ENCODE results near the gene PIF1. TPM values are rescaled to one million over a fixed set of nuclear protein-coding genes. Genes with fewer than 3 reads are reported as not detected.

PIF1 gene
- polyA plus RNA-seq, 3 donors, result 0.13 to 0.43 TPM; not detected in 1

GRCh38 chr15:64779630-64780029 lies 45.8 kb downstream of the PIF1 start:
- peaks cover 0 to 10% of the 10 kb centered on the region in 2 donors for H3K9me3 ChIP-seq (replicated peaks in 1 of 2; ENCODE audit: control insufficient read depth in 1 of 2, insufficient read depth in 1 of 2, low read length in 2 of 2)
- H3K27ac ChIP-seq (ENCODE audit: low read depth in 1 of 2, low read length in 2 of 2), result no peak overlapping the region
- DNase-seq, result no peak
- no peaks in the 10 kb centered on the region for H3K36me3 ChIP-seq (replicated peaks in 1 of 2; ENCODE audit: control insufficient read depth in 1 of 2, insufficient read depth in 2 of 2, low read length in 2 of 2)
- WGBS (ENCODE audit: insufficient coverage), result no CpG with 5 or more reads among the region's 1 CpG
- no peaks in the 10 kb centered on the region for H3K79me2 ChIP-seq (ENCODE audit: insufficient read depth, low read length)
- H3K27me3 ChIP-seq (ENCODE audit: control insufficient read depth in 2 of 2, insufficient read depth in 2 of 2, low read length in 2 of 2), result peaks cover 16 to 35% of the 10 kb centered on the region in 2 donors
- peaks cover 41 to 58% (median 46%) of the 10 kb centered on the region in 3 donors for H3K27me3 Mint-ChIP-seq (ENCODE audit: low read depth in 3 of 3)
- no peak overlapping the region for H3K4me3 Mint-ChIP-seq
- no peak overlapping the region for H3K4me2 ChIP-seq (replicated peaks; ENCODE audit: extremely low read depth, low read length, poor library complexity, severe bottlenecking)
- no peaks in the 10 kb centered on the region for H4K20me1 ChIP-seq (ENCODE audit: insufficient read depth, low read length)
- H3K4me1 Mint-ChIP-seq, result peaks cover 5% of the 10 kb centered on the region
- H3K27ac Mint-ChIP-seq, result no peak overlapping the region
- H3K4me3 ChIP-seq (replicated peaks in 1 of 3; ENCODE audit: low read depth in 2 of 3, low read length in 3 of 3), result no peak overlapping the region
- intact Hi-C loops (cut with micrococcal nuclease), result no loop called here
- peaks cover 0 to 10% of the 10 kb centered on the region in 2 donors for H3K4me1 ChIP-seq (ENCODE audit: control insufficient read depth in 1 of 2, insufficient read depth in 2 of 2, low read length in 2 of 2)
- no peak overlapping the region for H2AFZ ChIP-seq (ENCODE audit: insufficient read depth, low read depth, low read length, poor library complexity, severe bottlenecking)
- H3K9ac ChIP-seq (ENCODE audit: insufficient read depth, low read length, poor library complexity, severe bottlenecking), result no peak overlapping the region
- H3K36me3 Mint-ChIP-seq, result peaks cover 0 to 3% of the 10 kb centered on the region in 2 donors
- peaks cover 0 to 8% (median 3%) of the 10 kb centered on the region in 7 donors for H3K9me3 Mint-ChIP-seq
- TF ChIP-seq CTCF (IDR thresholded peaks at IDR 0.05), result no peak

- H3K36me3 ChIP-seq (replicated peaks in 1 of 2; ENCODE audit: control insufficient read depth in 1 of 2, insufficient read depth in 2 of 2, low read length in 2 of 2), result no peaks in the 10 kb centered on the region
- H3K9me3 Mint-ChIP-seq, result peaks cover 0 to 12% (median 5%) of the 10 kb centered on the region in 7 donors
- peaks cover 21 to 41% of the 10 kb centered on the region in 2 donors for H3K27me3 ChIP-seq (ENCODE audit: control insufficient read depth in 2 of 2, insufficient read depth in 2 of 2, low read length in 2 of 2)
- TF ChIP-seq CTCF (IDR thresholded peaks at IDR 0.05), result no peak
- H3K27ac ChIP-seq (ENCODE audit: low read depth in 1 of 2, low read length in 2 of 2), result no peak overlapping the region
- H3K4me3 Mint-ChIP-seq, result no peak overlapping the region
- H2AFZ ChIP-seq (ENCODE audit: insufficient read depth, low read depth, low read length, poor library complexity, severe bottlenecking), result no peak overlapping the region
- H3K9ac ChIP-seq (ENCODE audit: insufficient read depth, low read length, poor library complexity, severe bottlenecking), result no peak overlapping the region
- no peak overlapping the region for H3K27ac Mint-ChIP-seq
- H3K4me1 Mint-ChIP-seq, result peaks cover 5% of the 10 kb centered on the region
- no peaks in the 10 kb centered on the region for H3K79me2 ChIP-seq (ENCODE audit: insufficient read depth, low read length)
- peaks cover 4 to 6% of the 10 kb centered on the region in 2 donors for H3K36me3 Mint-ChIP-seq
- DNase-seq, result no peak
- 86% methylated on average over 1 of the region's 2 CpGs for WGBS (ENCODE audit: insufficient coverage)
- H3K4me3 ChIP-seq (replicated peaks in 1 of 3; ENCODE audit: low read depth in 2 of 3, low read length in 3 of 3), result no peak overlapping the region
- H3K4me2 ChIP-seq (replicated peaks; ENCODE audit: extremely low read depth, low read length, poor library complexity, severe bottlenecking), result no peak overlapping the region
- no peaks in the 10 kb centered on the region for H4K20me1 ChIP-seq (ENCODE audit: insufficient read depth, low read length)
- peaks cover 5 to 15% of the 10 kb centered on the region in 2 donors for H3K9me3 ChIP-seq (replicated peaks in 1 of 2; ENCODE audit: control insufficient read depth in 1 of 2, insufficient read depth in 1 of 2, low read length in 2 of 2)
- intact Hi-C loops (cut with micrococcal nuclease), result no loop called here
- peaks cover 2 to 14% of the 10 kb centered on the region in 2 donors for H3K4me1 ChIP-seq (ENCODE audit: control insufficient read depth in 1 of 2, insufficient read depth in 2 of 2, low read length in 2 of 2)
- peaks cover 47 to 62% (median 48%) of the 10 kb centered on the region in 3 donors for H3K27me3 Mint-ChIP-seq (ENCODE audit: low read depth in 3 of 3)
Measured at GRCh38 chr15:64779024-64779423, 46.4 kb downstream of the PIF1 start.

Data from CD14-positive monocyte (primary cell).